A673 (cell line): ENCODE data around the gene MARK3. TPM values are rescaled to one million over a fixed set of nuclear protein-coding genes. Genes with fewer than 3 reads are reported as not detected.

Experiments used
- BruUV-seq: library from RNA; stranded (reverse); fragments of 400-500 nt; replicated peaks from 2 replicates; lab custom pipeline; 2021; lab: Mats Ljungman, UMichigan
- CTCF ChIA-PET: fragments of 300-600 bp; sonication (Branson Sonifier 250); formaldehyde crosslinking; loops from one replicate; lab custom pipeline; 2022; ENCODE audit warnings: antibody characterized with exemption; lab: Charles Lee
- POLR2A ChIA-PET: fragments of 300-600 bp; sonication (Branson Sonifier 250); formaldehyde crosslinking; loops from one replicate; lab custom pipeline; 2022; ENCODE audit warnings: antibody characterized with exemption; ENCODE audit not compliant: low non-redundant PET; lab: Charles Lee
- DNase-seq: peaks from one replicate; pipeline ENCODE4 v3.0.0-alpha.2; 2015; ENCODE audit warnings: low spot score
- H3K27ac ChIP-seq: fragments of 200-600 bp; sonication (generic); 2 replicates; pipeline ENCODE4 v1.5.1; 2016; ENCODE audit warnings: mixed run types, low read depth, mild to moderate bottlenecking, mixed read lengths, antibody characterized with exemption, low read length; ENCODE audit not compliant: poor library complexity, severe bottlenecking
- H3K27me3 ChIP-seq: fragments of 200-600 bp; sonication (generic); replicated peaks from 2 replicates; pipeline ENCODE4 v1.6.1; 2017; ENCODE audit warnings: mixed run types, low read depth, mild to moderate bottlenecking, mixed read lengths, antibody characterized with exemption, low read length; ENCODE audit not compliant: insufficient read depth, poor library complexity
- H3K36me3 ChIP-seq: fragments of 200-600 bp; sonication (generic); 2 replicates; pipeline ENCODE4 v1.6.1; 2016; ENCODE audit warnings: mixed run types, mild to moderate bottlenecking, mixed read lengths, antibody characterized with exemption, low read length; ENCODE audit not compliant: insufficient read depth, poor library complexity, severe bottlenecking
- H3K4me1 ChIP-seq: fragments of 200-600 bp; sonication (generic); 2 replicates; pipeline ENCODE4 v1.6.1; 2017; ENCODE audit warnings: mixed run types, mild to moderate bottlenecking, mixed read lengths, antibody characterized with exemption, low read length; ENCODE audit not compliant: insufficient read depth, poor library complexity, severe bottlenecking
- H3K4me3 ChIP-seq: fragments of 200-600 bp; sonication (generic); 2 replicates; pipeline ENCODE4 v1.5.1; 2016; ENCODE audit warnings: low read depth, mixed run types, mild to moderate bottlenecking, mixed read lengths, low read length; ENCODE audit not compliant: poor library complexity, severe bottlenecking
- H3K9me3 ChIP-seq: fragments of 200-600 bp; sonication (generic); 2 replicates; pipeline ENCODE4 v1.6.1; 2016; ENCODE audit warnings: mixed run types, low read depth, mild to moderate bottlenecking, mixed read lengths, antibody characterized with exemption, low read length; ENCODE audit not compliant: poor library complexity, severe bottlenecking
- EZH2 ChIP-seq: fragments of 200-600 bp; sonication (generic); IDR thresholded peaks from 2 replicates; pipeline ENCODE4 v1.6.1; 2017; ENCODE audit warnings: borderline replicate concordance, low read depth, mild to moderate bottlenecking, mixed read lengths, antibody characterized with exemption, low read length; ENCODE audit not compliant: poor library complexity, severe bottlenecking
- intact Hi-C: fragments of 100-400 bp; cut with micrococcal nuclease; formaldehyde crosslinking; loops from one replicate; pipeline ENCODE4 v1.10.0; 2022; ENCODE audit not compliant: unreplicated experiment
- total RNA-seq: library from RNA; stranded (reverse); gene quantifications from 2 replicates; pipeline ENCODE4 v1.2.3, GENCODE V29; 2021
- TF ChIP-seq, protein P1 (sequence below): fragments of 300-800, 200-600 bp; sonication (generic); conservative IDR thresholded peaks from 2 replicates; pipeline ENCODE4 v1.5.1; 2017; ENCODE audit warnings: low read depth, mild to moderate bottlenecking, antibody characterized with exemption, low read length, moderate library complexity, mixed read lengths

MARK3 gene
- total RNA-seq, 1 experiment from 2014 or later: 94.4 TPM

DNA sequence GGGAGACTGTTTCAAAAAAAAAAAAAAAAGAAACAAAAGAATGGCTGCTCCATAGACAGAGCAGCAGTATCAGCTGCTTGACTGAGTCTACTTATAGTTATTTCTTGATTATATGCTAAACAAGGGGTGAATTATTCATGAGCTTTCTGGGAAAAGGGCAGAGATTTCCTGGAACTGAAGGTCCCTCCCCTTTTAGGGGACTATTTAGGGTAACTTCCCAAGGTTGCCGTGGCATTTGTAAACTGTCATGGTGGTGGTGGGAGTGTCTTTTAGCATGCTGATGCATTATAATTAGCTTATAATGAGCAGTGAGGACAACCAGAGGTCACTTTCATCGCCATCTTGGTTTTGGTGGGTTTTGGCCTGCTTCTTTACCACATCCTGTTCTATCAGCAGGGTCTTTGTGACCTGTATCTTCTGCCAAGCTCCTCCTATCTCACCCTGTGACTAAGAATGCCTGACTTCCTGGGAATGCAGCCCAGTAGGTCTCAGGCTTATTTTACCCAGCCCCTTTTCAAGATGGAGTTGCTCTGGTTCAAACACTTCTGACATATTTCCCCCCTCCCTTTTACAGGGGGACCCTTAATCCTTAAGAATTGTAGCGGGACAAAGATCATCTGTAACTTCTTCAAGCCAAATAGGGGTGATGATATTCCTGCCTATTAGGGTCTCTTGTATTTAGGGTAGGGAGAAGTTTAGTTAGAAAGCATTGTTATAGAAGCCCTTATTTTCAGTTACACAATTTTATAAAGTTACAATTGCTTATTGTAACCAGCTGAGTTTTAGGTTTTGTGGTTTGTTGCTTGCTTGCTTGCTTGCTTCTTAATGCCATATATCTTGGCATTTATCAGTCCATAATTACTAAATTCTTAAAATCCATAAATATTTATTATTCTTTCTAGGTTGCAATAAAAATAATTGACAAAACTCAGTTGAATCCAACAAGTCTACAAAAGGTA lies 42.5 kb downstream of the MARK3 start:
- Histone ChIP-seq H3K27me3 (no peaks in the 10 kb centered on the region), H3K36me3 (no peaks in the 10 kb centered on the region), H3K27ac (peak overlapping the region; percentile 73), H3K9me3 (no peaks in the 10 kb centered on the region), H3K4me1 (peaks cover 53% of the 10 kb centered on the region), H3K4me3 (no peak overlapping the region)
- no peak for TF ChIP-seq EZH2
- TF ChIP-seq, protein P1, sequence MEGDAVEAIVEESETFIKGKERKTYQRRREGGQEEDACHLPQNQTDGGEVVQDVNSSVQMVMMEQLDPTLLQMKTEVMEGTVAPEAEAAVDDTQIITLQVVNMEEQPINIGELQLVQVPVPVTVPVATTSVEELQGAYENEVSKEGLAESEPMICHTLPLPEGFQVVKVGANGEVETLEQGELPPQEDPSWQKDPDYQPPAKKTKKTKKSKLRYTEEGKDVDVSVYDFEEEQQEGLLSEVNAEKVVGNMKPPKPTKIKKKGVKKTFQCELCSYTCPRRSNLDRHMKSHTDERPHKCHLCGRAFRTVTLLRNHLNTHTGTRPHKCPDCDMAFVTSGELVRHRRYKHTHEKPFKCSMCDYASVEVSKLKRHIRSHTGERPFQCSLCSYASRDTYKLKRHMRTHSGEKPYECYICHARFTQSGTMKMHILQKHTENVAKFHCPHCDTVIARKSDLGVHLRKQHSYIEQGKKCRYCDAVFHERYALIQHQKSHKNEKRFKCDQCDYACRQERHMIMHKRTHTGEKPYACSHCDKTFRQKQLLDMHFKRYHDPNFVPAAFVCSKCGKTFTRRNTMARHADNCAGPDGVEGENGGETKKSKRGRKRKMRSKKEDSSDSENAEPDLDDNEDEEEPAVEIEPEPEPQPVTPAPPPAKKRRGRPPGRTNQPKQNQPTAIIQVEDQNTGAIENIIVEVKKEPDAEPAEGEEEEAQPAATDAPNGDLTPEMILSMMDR: no peak
- DNase-seq: peak; percentile 89
- intact Hi-C loops: loop anchor here (5.0 kb wide), 1 partner anchor 35 kb away; no protein-coding TSS in a partner anchor
- BruUV-seq: no TSS peak
- POLR2A ChIA-PET: interaction anchor here (0.7 kb wide), 2 partner anchors 217 to 330 kb away, joined by 3 read pairs; no protein-coding TSS in a partner anchor
- CTCF ChIA-PET: interaction anchor here (0.7 kb wide), 2 partner anchors 201 to 903 kb away, joined by 5 to 13 read pairs; no protein-coding TSS in a partner anchor

DNA sequence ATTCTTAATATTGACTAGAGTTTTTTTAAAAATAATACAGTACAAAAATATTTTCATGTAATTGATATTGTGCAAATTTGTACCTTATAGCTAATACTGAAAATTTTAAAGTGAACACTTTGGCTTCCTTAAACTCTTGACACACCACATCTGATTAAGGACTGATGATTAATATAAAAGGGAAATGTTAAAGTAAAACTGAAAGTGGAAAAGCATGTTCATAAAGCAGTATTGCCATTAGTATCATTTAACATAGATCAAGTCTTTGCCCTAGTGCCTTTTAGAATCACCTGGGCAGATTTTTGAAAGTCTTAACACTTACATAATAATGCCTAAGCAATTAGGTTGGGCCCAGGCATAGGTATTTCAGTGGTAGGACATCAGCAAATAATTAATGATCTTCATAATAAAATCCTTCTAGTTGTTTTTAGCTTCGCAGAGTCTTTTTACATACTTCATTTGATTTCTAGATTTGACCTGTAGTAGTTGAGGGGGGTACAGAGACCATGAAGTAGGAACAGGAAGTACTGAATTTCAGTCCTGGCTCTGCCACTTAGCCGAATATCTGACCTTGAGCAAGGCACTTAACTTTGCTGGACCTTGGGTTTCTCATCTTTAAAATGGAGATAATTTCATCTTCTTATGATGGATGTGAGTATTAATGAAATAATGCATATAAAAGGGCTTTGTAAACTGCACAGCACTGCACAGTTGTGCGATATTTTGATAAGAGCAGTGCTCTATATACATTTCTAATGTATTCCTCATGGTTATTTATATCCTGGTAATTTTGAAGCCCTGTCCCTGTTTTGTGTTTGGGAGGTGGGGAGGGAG lies 43.7 kb downstream of the MARK3 start:
- BruUV-seq: TSS peak; percentile 12
- H3K9me3 ChIP-seq: no peaks in the 10 kb centered on the region
- no peaks in the 10 kb centered on the region for H3K36me3 ChIP-seq
- no peak overlapping the region for H3K4me3 ChIP-seq
- TF ChIP-seq, protein P1: no peak
- no peak for TF ChIP-seq EZH2
- H3K4me1 ChIP-seq: peaks cover 41% of the 10 kb centered on the region
- ChIA-PET POLR2A (interaction anchor here (0.6 kb wide), 1 partner anchor 80 kb away, joined by 3 read pairs; no protein-coding TSS in a partner anchor), CTCF (no interaction called here)
- intact Hi-C loops: loop anchor here (5.0 kb wide), 1 partner anchor 37 kb away; no protein-coding TSS in a partner anchor
- H3K27ac ChIP-seq: no peak overlapping the region
- no peak for DNase-seq
- no peaks in the 10 kb centered on the region for H3K27me3 ChIP-seq

DNA sequence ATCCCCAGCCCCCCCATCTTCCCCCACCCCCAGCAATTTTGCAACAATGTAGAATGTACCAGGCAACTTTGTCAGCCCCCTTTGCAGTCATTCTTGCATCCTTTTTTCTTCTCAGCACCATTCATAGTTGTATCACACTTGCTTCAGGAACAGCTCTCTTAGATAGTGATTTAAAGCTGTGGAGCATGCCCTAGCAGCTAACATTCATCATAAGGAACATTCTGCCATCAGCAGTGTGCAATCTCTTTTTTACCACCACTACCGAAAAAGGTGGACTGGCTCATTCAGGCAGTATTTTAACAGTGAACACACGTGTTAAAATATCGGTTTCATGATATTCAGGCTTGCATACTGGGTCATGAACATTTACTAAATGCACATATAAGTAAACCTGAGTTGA lies 45.1 kb downstream of the MARK3 start:
- intact Hi-C loops: no loop called here
- no peaks in the 10 kb centered on the region for H3K27me3 ChIP-seq
- no peak overlapping the region for H3K27ac ChIP-seq
- no TSS peak for BruUV-seq
- H3K36me3 ChIP-seq: no peaks in the 10 kb centered on the region
- no peak overlapping the region for H3K4me3 ChIP-seq
- ChIA-PET POLR2A (no interaction called here), CTCF (no interaction called here)
- H3K9me3 ChIP-seq: no peaks in the 10 kb centered on the region
- DNase-seq: no peak
- peaks cover 41% of the 10 kb centered on the region for H3K4me1 ChIP-seq
- TF ChIP-seq, protein P1: no peak
- no peak for TF ChIP-seq EZH2
